Activated naive CD8-positive, alpha-beta T cell treated with anti-CD3 and anti-CD28 coated beads, Interleukin-2, amount 50 U/mL, for 16 hours (primary cell): Measurements from ENCODE around the gene NUDT21.

Experiments used
- DNase-seq: peaks from one replicate; pipeline ENCODE4 v3.0.0-alpha.2; 2020; ENCODE audit warnings: low read depth, low spot score

NUDT21 gene

GRCh38 chr16:56462064-56462796 lies 11.1 kb upstream of the NUDT21 start:
- no peak for DNase-seq

GRCh38 chr16:56460101-56460500 lies 9.0 kb upstream of the NUDT21 start:
- DNase-seq, result no peak

GRCh38 chr16:56457927-56458470 lies 6.9 kb upstream of the NUDT21 start:
- no peak for DNase-seq

- no peak for DNase-seq
Measured at GRCh38 chr16:56451753-56452689, 889 bp upstream of the NUDT21 start.

- no peak for DNase-seq
Measured at GRCh38 chr16:56450275-56450985, 702 bp downstream of the NUDT21 start.

- no peak for DNase-seq
Measured at GRCh38 chr16:56448005-56448404, 3.1 kb downstream of the NUDT21 start.

- DNase-seq, result no peak
Measured at GRCh38 chr16:56447286-56447685, 3.8 kb downstream of the NUDT21 start.

GRCh38 chr16:56438038-56438437 lies 13.1 kb downstream of the NUDT21 start:
- no peak for DNase-seq

- no peak for DNase-seq
Measured at GRCh38 chr16:56436258-56436657, 14.9 kb downstream of the NUDT21 start.

- no peak for DNase-seq
Measured at GRCh38 chr16:56428091-56428490, 23.0 kb downstream of the NUDT21 start.

- no peak for DNase-seq
Measured at GRCh38 chr16:56426585-56426984, 24.5 kb downstream of the NUDT21 start.

GRCh38 chr16:56425439-56425832 lies 25.7 kb downstream of the NUDT21 start, which contains the start of gene AMFR:
TSS of gene AMFR (minus strand) at chr16:56425545. CDS start at chr16:56425327, 218 bp downstream.
- DNase-seq, result peak; percentile 35

- no peak for DNase-seq
Measured at GRCh38 chr16:56424791-56425438, 26.2 kb downstream of the NUDT21 start.

GRCh38 chr16:56424404-56424764 lies 26.7 kb downstream of the NUDT21 start:
- DNase-seq, result no peak

GRCh38 chr16:56423584-56424403 lies 27.3 kb downstream of the NUDT21 start:
- DNase-seq, result no peak

GRCh38 chr16:56422896-56423441 lies 28.2 kb downstream of the NUDT21 start:
- DNase-seq, result no peak

GRCh38 chr16:56421976-56422669 lies 29.0 kb downstream of the NUDT21 start:
- DNase-seq, result no peak

GRCh38 chr16:56421313-56421712 lies 29.8 kb downstream of the NUDT21 start:
- DNase-seq, result no peak

- DNase-seq, result no peak
Measured at GRCh38 chr16:56420613-56421012, 30.5 kb downstream of the NUDT21 start.
